OCI-LY3 (cell line): ENCODE results near the gene ASMTL.

Source experiments
- CTCF ChIP-seq: fragments of 200-600, 300-600 bp; sonication (generic); IDR thresholded peaks from 2 replicates; pipeline ENCODE4 v1.5.1; 2014; ENCODE audit warnings: antibody characterized with exemption, low read length, low read depth
- EZH2phosphoT487 ChIP-seq: fragments of 200-600 bp; shearing (Covaris generic); IDR thresholded peaks from 2 replicates; pipeline ENCODE4 v1.6.1; 2018; ENCODE audit warnings: antibody characterized with exemption, mixed run types, low read depth

- TF ChIP-seq CTCF, result no peak
- TF ChIP-seq EZH2phosphoT487, result no peak
These were observed 12.8 kb upstream of the ASMTL start for GRCh38 chrX:1465286-1466231.
